NCI-H2196 (cell line): Measurements from ENCODE around the gene UGT1A3.
A peak's percentile ranks its signal among the peaks of the same experiment; 100 is the strongest.

Source experiments
- DNase-seq: peaks from one replicate; lab custom pipeline; 2025; ENCODE audit not compliant: unreplicated experiment; lab: John Stamatoyannopoulos, UW

Gene UGT1A3

GRCh38 chr2:233814056-233814835 is 85.4 kb downstream of the UGT1A3 start:
- DNase-seq, result peak; percentile 36

GRCh38 chr2:233815861-233816260 is 87.0 kb downstream of the UGT1A3 start:
- DNase-seq, result no peak

GRCh38 chr2:233816334-233816733 is 87.5 kb downstream of the UGT1A3 start:
- DNase-seq, result no peak

- no peak for DNase-seq
Observed at GRCh38 chr2:233816771-233817170, 87.9 kb downstream of the UGT1A3 start.

GRCh38 chr2:233817361-233817911 is 88.6 kb downstream of the UGT1A3 start:
- no peak for DNase-seq

- no peak for DNase-seq
Observed at GRCh38 chr2:233817995-233818638, 89.3 kb downstream of the UGT1A3 start.

GRCh38 chr2:233818639-233819621 is 90.1 kb downstream of the UGT1A3 start:
- no peak for DNase-seq

GRCh38 chr2:233819884-233820773 is 91.3 kb downstream of the UGT1A3 start:
- DNase-seq, result no peak

- DNase-seq, result no peak
Observed at GRCh38 chr2:233820774-233821105, 91.9 kb downstream of the UGT1A3 start.

GRCh38 chr2:233821196-233821595 is 92.4 kb downstream of the UGT1A3 start:
- DNase-seq, result no peak

- no peak for DNase-seq
Observed at GRCh38 chr2:233821709-233822100, 92.9 kb downstream of the UGT1A3 start.

GRCh38 chr2:233822101-233822771 is 93.4 kb downstream of the UGT1A3 start:
- no peak for DNase-seq
